Endothelial cell of umbilical vein (primary cell): ENCODE data around the gene KIAA0825. TPM values are rescaled to one million over a fixed set of nuclear protein-coding genes. Genes with fewer than 3 reads are reported as not detected.

Experiments
- BruUV-seq: library from RNA; stranded (reverse); fragments of 400-500 nt; replicated peaks from 2 replicates; lab custom pipeline; 2021; lab: Mats Ljungman, UMichigan
- CTCF ChIA-PET: fragments of 300-600, 350-600 bp; sonication (Branson Sonifier 250); formaldehyde crosslinking; loops from one replicate; lab custom pipeline; 2021; ENCODE audit warnings: antibody characterized with exemption, inconsistent platforms; lab: Charles Lee
- POLR2A ChIA-PET: fragments of 300-600, 350-600 bp; sonication (Branson Sonifier 250); formaldehyde crosslinking; loops from one replicate; lab custom pipeline; 2021; ENCODE audit warnings: antibody characterized with exemption, inconsistent platforms; lab: Charles Lee
- DNase-seq: peaks from one replicate; pipeline ENCODE4 v3.0.0-alpha.2; 2011; ENCODE audit warnings: low read depth, low spot score
- FAIRE-seq: peaks from 2 replicates; lab custom pipeline; 2011; peaks lifted over from hg19 to GRCh38; lab: Jason Lieb, UNC
- H2AFZ ChIP-seq: 2 replicates; pipeline ENCODE4 v1.6.0; 2012; ENCODE audit warnings: low read depth, low read length, control low read depth, inconsistent platforms
- H3K27ac ChIP-seq: 2 replicates; pipeline ENCODE4 v1.5.1; 2011; ENCODE audit warnings: low read depth, mild to moderate bottlenecking, control low read depth, low read length, moderate library complexity; ENCODE audit not compliant: insufficient read depth
- H3K27me3 ChIP-seq, 2 experiments: 2 replicates each; pipeline versions ENCODE4 v1.6.0 to v1.6.1; 2011; ENCODE audit warnings: low read length in 2 of 2, mixed read lengths in 1 of 2; ENCODE audit not compliant: control insufficient read depth in 2 of 2, insufficient read depth in 2 of 2
- H3K36me3 ChIP-seq, 2 experiments: 2 replicates in 1 of 2; 3 replicates in 1 of 2; pipeline ENCODE4 v1.5.1; 2011; ENCODE audit warnings: low read length in 2 of 2, mild to moderate bottlenecking in 1 of 2, moderate library complexity in 1 of 2; ENCODE audit not compliant: control insufficient read depth in 2 of 2, insufficient read depth in 2 of 2; ENCODE audit errors: extremely low read depth in 1 of 2
- H3K4me1 ChIP-seq: 3 replicates; pipeline ENCODE4 v1.5.1; 2011; ENCODE audit warnings: mild to moderate bottlenecking, low read length; ENCODE audit not compliant: control insufficient read depth, insufficient read depth; ENCODE audit errors: extremely low read depth
- H3K4me2 ChIP-seq: 2 replicates; pipeline ENCODE4 v1.6.1; 2011; ENCODE audit warnings: low read length, control low read depth, mixed read lengths; ENCODE audit not compliant: insufficient read depth
- H3K4me3 ChIP-seq, 3 experiments: fragments of 200-600 bp in 1 of 3; sonication (generic), shearing (Covaris generic) in 1 of 3; replicated peaks in 1 of 3; 2 replicates each; pipeline ENCODE4 v1.5.1; 2011 to 2016; ENCODE audit warnings: control low read depth in 3 of 3, low read length in 3 of 3, mild to moderate bottlenecking in 2 of 3, inconsistent platforms in 1 of 3, low read depth in 1 of 3, moderate library complexity in 1 of 3; ENCODE audit not compliant: insufficient read depth in 1 of 3
- H3K79me2 ChIP-seq: 2 replicates; pipeline ENCODE4 v1.6.0; 2012; ENCODE audit warnings: low read length, inconsistent platforms; ENCODE audit not compliant: control insufficient read depth, insufficient read depth
- H3K9ac ChIP-seq: replicated peaks from 2 replicates; pipeline ENCODE3; 2011; ENCODE audit warnings: low read length, control low read depth; ENCODE audit not compliant: insufficient read depth; ENCODE audit errors: extremely low read depth
- H3K9me1 ChIP-seq: replicated peaks from 3 replicates; pipeline ENCODE4 v1.6.0; 2011; ENCODE audit warnings: mild to moderate bottlenecking, low read length; ENCODE audit not compliant: control insufficient read depth, insufficient read depth; ENCODE audit errors: extremely low read depth
- H3K9me3 ChIP-seq: replicated peaks from 2 replicates; pipeline ENCODE4 v1.5.1; 2012; ENCODE audit warnings: low read length, inconsistent platforms; ENCODE audit not compliant: control insufficient read depth, insufficient read depth
- H4K20me1 ChIP-seq: replicated peaks from 2 replicates; pipeline ENCODE3; 2011; ENCODE audit warnings: mild to moderate bottlenecking, low read length; ENCODE audit not compliant: control insufficient read depth, insufficient read depth; ENCODE audit errors: extremely low read depth
- CTCF ChIP-seq, 2 donors: IDR thresholded peaks; 1 replicate in 1 of 2; 2 replicates in 1 of 2; pipeline ENCODE4 v1.5.1; 2011; ENCODE audit warnings: low read length in 2 of 2, mild to moderate bottlenecking in 2 of 2, moderate library complexity in 2 of 2, control low read depth in 1 of 2, inconsistent platforms in 1 of 2, low read depth in 1 of 2; ENCODE audit not compliant: insufficient read depth in 1 of 2; ENCODE audit errors: extremely low read depth in 1 of 2
- EZH2 ChIP-seq: IDR thresholded peaks from 2 replicates; pipeline ENCODE4 v1.6.1; 2012; ENCODE audit warnings: borderline replicate concordance, low read depth, mild to moderate bottlenecking, moderate library complexity, low read length, inconsistent platforms; ENCODE audit not compliant: severe bottlenecking
- FOS ChIP-seq: IDR thresholded peaks from 2 replicates; pipeline ENCODE4 v1.6.1; 2011; ENCODE audit warnings: mild to moderate bottlenecking, low read length, moderate library complexity, borderline replicate concordance; ENCODE audit not compliant: insufficient read depth
- GATA2 ChIP-seq: IDR thresholded peaks from 2 replicates; pipeline ENCODE4 v1.7.0; 2011; ENCODE audit warnings: low read depth, mild to moderate bottlenecking, moderate library complexity, mixed read lengths, low read length; ENCODE audit not compliant: insufficient read length, insufficient read depth
- JUN ChIP-seq: IDR thresholded peaks from 2 replicates; pipeline ENCODE4 v1.6.1; 2011; ENCODE audit warnings: borderline replicate concordance, low read depth; ENCODE audit not compliant: insufficient read length, insufficient read depth
- MAX ChIP-seq: IDR thresholded peaks from 2 replicates; pipeline ENCODE4 v1.6.1; 2011; ENCODE audit not compliant: insufficient read depth, insufficient read length
- MYC ChIP-seq: IDR thresholded peaks from one replicate; pipeline ENCODE4 v1.6.1; 2011; ENCODE audit warnings: mild to moderate bottlenecking, low read depth, low read length
- POLR2A ChIP-seq: IDR thresholded peaks from 2 replicates; pipeline ENCODE4 v1.6.1; 2012; ENCODE audit warnings: low read depth, mild to moderate bottlenecking, control low read depth, low read length
- POLR2AphosphoS5 ChIP-seq: IDR thresholded peaks from 2 replicates; pipeline ENCODE4 v1.6.1; 2012; ENCODE audit warnings: low read depth, mild to moderate bottlenecking, control low read depth, low read length, moderate library complexity; ENCODE audit not compliant: insufficient read depth
- dilution Hi-C: fragments of 300-500 bp; cut with MboI; formaldehyde crosslinking; loops from one replicate; pipeline ENCODE4 v1.15.0; 2019; ENCODE audit warnings: low sequenced_read_pairs; ENCODE audit not compliant: extremely low pct_ligation_motif_present
- intact Hi-C: fragments of 100-400 bp; cut with micrococcal nuclease; formaldehyde crosslinking; loops from one replicate; pipeline ENCODE4 v1.10.0; 2022
- polyA plus RNA-seq, 4 experiments: library from polyadenylated mRNA; depleted of rRNA in 3 of 4; stranded (reverse) in 3 of 4; unstranded in 1 of 4; fragments of >200 nt; gene quantifications; 2 replicates each; pipeline versions ENCODE4 v1.2.1 to v1.2.3, GENCODE V29; 2011 to 2012; ENCODE audit warnings: missing spikeins in 1 of 4
- total RNA-seq: library from RNA; stranded (reverse); gene quantifications from 2 replicates; pipeline ENCODE4 v1.2.3, GENCODE V29; 2021

KIAA0825 gene
- total and polyA plus RNA-seq, 2 donors (not counting 3 experiments of a cell fraction or from before 2014, with no cell fraction given): 0.15 to 1.1 TPM

- no peaks in the 10 kb centered on the region for H3K9me1 ChIP-seq
- no peak overlapping the region for H3K4me2 ChIP-seq
- H3K27me3 ChIP-seq: no peaks in the 10 kb centered on the region
- intact Hi-C loops (no loop called here), dilution Hi-C loops (no loop called here)
- no peak overlapping the region for H2AFZ ChIP-seq
- H4K20me1 ChIP-seq: no peaks in the 10 kb centered on the region
- no peak overlapping the region for H3K27ac ChIP-seq
- no peak overlapping the region for H3K4me3 ChIP-seq
- DNase-seq: no peak
- H3K9me3 ChIP-seq: no peaks in the 10 kb centered on the region
- POLR2A ChIA-PET: no interaction called here
- H3K9ac ChIP-seq: no peak overlapping the region
- no peaks in the 10 kb centered on the region for H3K36me3 ChIP-seq
- BruUV-seq: no TSS peak
- no peak for FAIRE-seq
- CTCF ChIA-PET: no interaction called here
- no peaks in the 10 kb centered on the region for H3K4me1 ChIP-seq
- H3K79me2 ChIP-seq: no peaks in the 10 kb centered on the region
- TF ChIP-seq CTCF (IDR thresholded peaks at IDR 0.05; ENCODE audit: extremely low read depth in 1 of 2, insufficient read depth in 1 of 2, low read depth in 1 of 2, low read length in 2 of 2) (no peak), POLR2AphosphoS5 (no peak), EZH2 (no peak), FOS (no peak)
Observed at GRCh38 chr5:94646758-94647157, 28.4 kb upstream of the KIAA0825 start.

GRCh38 chr5:94645053-94645452, 26.6 kb upstream of the KIAA0825 start:
- no peak for TF ChIP-seq FOS
- TF ChIP-seq EZH2: no peak
- no peak for TF ChIP-seq POLR2A
- no peak for TF ChIP-seq CTCF (IDR thresholded peaks at IDR 0.05; ENCODE audit: extremely low read depth in 1 of 2, insufficient read depth in 1 of 2, low read depth in 1 of 2, low read length in 2 of 2)
- no peak for TF ChIP-seq GATA2
- TF ChIP-seq JUN: no peak
- no peak for TF ChIP-seq MYC
- TF ChIP-seq MAX: no peak
- no peak for TF ChIP-seq POLR2AphosphoS5
- dilution Hi-C loops: no loop called here
- H3K27ac ChIP-seq: no peak overlapping the region
- H3K9me1 ChIP-seq: no peaks in the 10 kb centered on the region
- intact Hi-C loops: no loop called here
- DNase-seq (no peak), FAIRE-seq (no peak)
- H3K4me1 ChIP-seq: no peaks in the 10 kb centered on the region
- H3K27me3 ChIP-seq: no peaks in the 10 kb centered on the region
- no peak overlapping the region for H3K9ac ChIP-seq
- H2AFZ ChIP-seq: no peak overlapping the region
- no peak overlapping the region for H3K4me3 ChIP-seq
- H3K4me2 ChIP-seq: no peak overlapping the region
- CTCF ChIA-PET: no interaction called here
- no peaks in the 10 kb centered on the region for H4K20me1 ChIP-seq
- H3K79me2 ChIP-seq: no peaks in the 10 kb centered on the region
- no TSS peak for BruUV-seq
- H3K36me3 ChIP-seq: no peaks in the 10 kb centered on the region
- H3K9me3 ChIP-seq: no peaks in the 10 kb centered on the region
- POLR2A ChIA-PET: no interaction called here
